Measurements from ENCODE around the gene PAFAH1B2. TPM values are rescaled to one million over a fixed set of nuclear protein-coding genes. Genes with fewer than 3 reads are reported as not detected.

The PAFAH1B2 gene
- total and polyA plus RNA-seq, 8 donors = 14.9 to 174 (median 32.0) TPM

DNA sequence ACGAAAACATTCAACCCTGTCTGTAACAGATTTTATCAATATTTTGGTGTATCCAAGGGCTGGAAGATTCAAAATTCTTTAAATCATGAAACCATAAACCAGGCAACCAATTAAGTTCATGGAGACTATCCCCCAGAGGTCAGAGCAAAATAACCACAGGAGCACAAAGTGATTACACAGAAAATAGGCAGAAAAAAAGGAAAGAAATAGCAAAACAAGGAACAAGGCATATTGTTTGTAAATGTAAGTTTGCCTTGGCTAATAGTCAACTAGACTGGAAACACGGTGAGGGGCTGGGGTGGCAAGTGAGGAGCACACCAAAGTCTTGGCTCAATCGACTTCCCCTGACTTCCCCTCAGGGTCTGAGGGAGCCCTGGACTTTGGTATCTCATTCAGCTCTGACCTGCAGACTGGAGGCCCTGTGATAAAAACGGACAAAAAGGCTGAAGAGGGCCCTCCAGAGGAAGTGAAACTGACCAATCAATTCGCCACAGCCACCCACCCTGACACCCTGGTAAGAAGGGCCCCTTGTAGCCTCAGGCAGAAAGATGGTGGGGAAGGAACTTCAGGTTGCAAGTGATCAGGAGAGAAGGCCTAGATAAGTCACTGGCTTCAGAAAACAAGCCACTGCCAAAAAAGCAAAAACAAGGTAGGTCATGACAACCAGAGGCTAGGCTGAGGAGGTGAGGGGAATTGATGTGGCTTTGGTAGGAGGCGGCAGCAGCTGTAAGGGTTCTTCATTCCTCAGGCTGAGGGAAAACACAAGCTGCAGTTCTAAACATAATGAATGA is 47.7 kb upstream of the PAFAH1B2 start:
- Histone ChIP-seq H3K4me1 (peaks cover 21 to 76% (median 49%) of the 10 kb centered on the region in 4 donors), H3K27me3 (no peaks in the 10 kb centered on the region), H3K4me3 (peak overlapping the region; percentile 76 to 98 (median 86)), H3K27ac (peak overlapping the region; percentile 33 to 100 (median 96)), H3K9me3 (no peaks in the 10 kb centered on the region), H3K36me3 (no peaks in the 10 kb centered on the region)
- intact Hi-C loops (cut with DNase I; ENCODE audit: low total_unique reads) = no loop called here
- TF ChIP-seq EP300 (IDR thresholded peaks at IDR 0.05) (no peak), POLR2A (IDR thresholded peaks at IDR 0.05) (no peak), POLR2AphosphoS5 (IDR thresholded peaks at IDR 0.05) (no peak)
- TF ChIP-seq, protein P1, sequence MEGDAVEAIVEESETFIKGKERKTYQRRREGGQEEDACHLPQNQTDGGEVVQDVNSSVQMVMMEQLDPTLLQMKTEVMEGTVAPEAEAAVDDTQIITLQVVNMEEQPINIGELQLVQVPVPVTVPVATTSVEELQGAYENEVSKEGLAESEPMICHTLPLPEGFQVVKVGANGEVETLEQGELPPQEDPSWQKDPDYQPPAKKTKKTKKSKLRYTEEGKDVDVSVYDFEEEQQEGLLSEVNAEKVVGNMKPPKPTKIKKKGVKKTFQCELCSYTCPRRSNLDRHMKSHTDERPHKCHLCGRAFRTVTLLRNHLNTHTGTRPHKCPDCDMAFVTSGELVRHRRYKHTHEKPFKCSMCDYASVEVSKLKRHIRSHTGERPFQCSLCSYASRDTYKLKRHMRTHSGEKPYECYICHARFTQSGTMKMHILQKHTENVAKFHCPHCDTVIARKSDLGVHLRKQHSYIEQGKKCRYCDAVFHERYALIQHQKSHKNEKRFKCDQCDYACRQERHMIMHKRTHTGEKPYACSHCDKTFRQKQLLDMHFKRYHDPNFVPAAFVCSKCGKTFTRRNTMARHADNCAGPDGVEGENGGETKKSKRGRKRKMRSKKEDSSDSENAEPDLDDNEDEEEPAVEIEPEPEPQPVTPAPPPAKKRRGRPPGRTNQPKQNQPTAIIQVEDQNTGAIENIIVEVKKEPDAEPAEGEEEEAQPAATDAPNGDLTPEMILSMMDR (IDR thresholded peaks at IDR 0.05) = no peak
- DNase-seq = peak in 1 of 2 donors; percentile 60
- 25 to 41% (median 27%) methylated on average over 6 of the region's 6 CpGs for WGBS, 5 donors

DNA sequence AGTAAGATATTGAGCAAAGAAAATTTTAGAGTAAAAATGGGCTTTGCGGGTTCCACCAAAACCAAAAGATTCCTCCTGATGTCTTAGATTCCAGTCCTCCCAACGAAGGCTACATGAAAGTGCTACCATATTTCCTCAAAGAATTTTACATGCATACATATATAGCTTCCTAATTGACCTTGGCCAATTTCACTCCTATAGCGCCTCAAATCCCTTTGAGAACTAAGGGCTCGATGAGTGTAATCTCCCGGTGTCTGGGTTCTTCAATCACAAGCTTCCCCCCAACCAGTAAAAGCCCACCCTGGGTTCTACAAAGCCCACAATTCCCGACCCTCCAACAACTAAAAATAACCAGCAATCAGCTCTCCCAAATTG is 47.1 kb upstream of the PAFAH1B2 start:
- WGBS, 5 donors = 37 to 46% (median 38%) methylated on average over 6 of the region's 6 CpGs
- TF ChIP-seq POLR2A (IDR thresholded peaks at IDR 0.05) (no peak), EP300 (IDR thresholded peaks at IDR 0.05) (no peak), POLR2AphosphoS5 (IDR thresholded peaks at IDR 0.05) (no peak)
- TF ChIP-seq, protein P1 (IDR thresholded peaks at IDR 0.05) = no peak
- Histone ChIP-seq H3K9me3 (no peaks in the 10 kb centered on the region), H3K4me3 (peak overlapping the region; percentile 76 to 98 (median 86)), H3K27me3 (no peaks in the 10 kb centered on the region), H3K27ac (peak overlapping the region; percentile 89 to 100 (median 99)), H3K36me3 (no peaks in the 10 kb centered on the region), H3K4me1 (peaks cover 21 to 71% (median 46%) of the 10 kb centered on the region in 4 donors)
- intact Hi-C loops (cut with DNase I; ENCODE audit: low total_unique reads) = no loop called here
- DNase-seq = no peak

DNA sequence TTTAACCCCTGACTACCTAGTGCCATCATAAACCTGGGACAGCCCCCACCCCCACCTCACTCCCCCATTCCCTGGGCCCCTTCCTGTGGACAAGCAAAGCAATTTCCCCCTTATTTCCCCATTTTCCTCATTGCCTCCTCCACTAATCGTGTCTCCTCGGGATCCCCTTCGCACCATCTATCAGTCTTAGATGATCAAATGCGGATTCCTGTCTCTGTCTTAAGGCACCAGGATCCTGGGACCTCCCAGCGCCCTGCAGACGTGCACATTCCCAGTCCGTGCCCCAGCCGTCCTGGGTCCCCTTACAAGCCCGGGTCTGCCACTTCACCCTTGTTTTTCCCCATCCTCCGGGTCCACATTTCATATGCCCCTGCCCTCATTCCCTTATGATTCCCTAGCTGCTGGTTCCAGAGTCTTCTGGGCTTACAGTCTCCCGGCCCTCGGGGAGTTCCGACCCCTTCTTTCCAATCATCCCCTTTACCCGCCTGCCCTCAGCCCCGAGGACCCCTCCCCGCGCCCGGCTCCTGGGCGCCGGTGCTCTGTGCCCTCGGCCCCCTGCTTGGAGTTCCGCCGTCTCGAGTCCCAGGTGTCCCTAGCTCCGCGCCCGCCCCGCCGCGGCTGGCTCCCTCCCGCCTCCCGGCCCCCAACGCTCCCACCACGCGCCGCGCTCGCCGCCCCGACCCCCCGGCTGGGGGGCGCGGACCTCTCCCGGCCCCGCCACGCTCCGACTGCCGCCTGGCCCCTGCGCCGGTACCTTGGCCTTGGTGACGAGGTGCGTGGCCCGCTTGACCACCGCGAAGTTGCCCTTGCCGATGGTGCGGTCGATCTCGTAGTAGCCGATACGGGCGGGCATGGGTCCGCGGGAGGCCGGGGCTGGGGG is 46.5 kb upstream of the PAFAH1B2 start:
- WGBS, 5 donors = 0 to 1% (median 1%) methylated on average over 23 to 65 of the region's 65 CpGs
- TF ChIP-seq, protein P1 (IDR thresholded peaks at IDR 0.05) = no peak
- no peak for TF ChIP-seq POLR2AphosphoS5 (IDR thresholded peaks at IDR 0.05)
- no peak for TF ChIP-seq POLR2A (IDR thresholded peaks at IDR 0.05)
- TF ChIP-seq EP300 (IDR thresholded peaks at IDR 0.05) = no peak
- Histone ChIP-seq H3K27ac (peak overlapping the region; percentile 89 to 100 (median 99)), H3K4me3 (peak overlapping the region; percentile 76 to 98 (median 86)), H3K36me3 (no peaks in the 10 kb centered on the region), H3K4me1 (peaks cover 21 to 65% (median 41%) of the 10 kb centered on the region in 4 donors), H3K9me3 (no peaks in the 10 kb centered on the region), H3K27me3 (no peaks in the 10 kb centered on the region)
- DNase-seq = peak; percentile 35 to 80
- intact Hi-C loops (cut with DNase I; ENCODE audit: low total_unique reads) = no loop called here

Measured in stomach (tissue), 9 donors.